Measurements from ENCODE around the gene EVL. TPM values are rescaled to one million over a fixed set of nuclear protein-coding genes. Genes with fewer than 3 reads are reported as not detected.

Gene EVL
- total RNA-seq, 1 donor from 2014 or later, result 98.9 TPM

GRCh38 chr14:100076606-100077005 lies 11.4 kb downstream of the EVL start:
- Mint-ChIP-seq H3K9me3 (ENCODE audit: low read depth) (no peaks in the 10 kb centered on the region), H3K4me1 (ENCODE audit: low read depth) (peaks cover 80% of the 10 kb centered on the region), H3K27ac (ENCODE audit: unreplicated experiment) (no peak overlapping the region), H3K4me3 (ENCODE audit: unreplicated experiment) (no peak overlapping the region), H3K36me3 (ENCODE audit: low read depth) (no peaks in the 10 kb centered on the region), H3K27me3 (ENCODE audit: low read depth) (no peaks in the 10 kb centered on the region)
- DNase-seq (ENCODE audit: low spot score), result no peak
- TF ChIP-seq, protein P1, sequence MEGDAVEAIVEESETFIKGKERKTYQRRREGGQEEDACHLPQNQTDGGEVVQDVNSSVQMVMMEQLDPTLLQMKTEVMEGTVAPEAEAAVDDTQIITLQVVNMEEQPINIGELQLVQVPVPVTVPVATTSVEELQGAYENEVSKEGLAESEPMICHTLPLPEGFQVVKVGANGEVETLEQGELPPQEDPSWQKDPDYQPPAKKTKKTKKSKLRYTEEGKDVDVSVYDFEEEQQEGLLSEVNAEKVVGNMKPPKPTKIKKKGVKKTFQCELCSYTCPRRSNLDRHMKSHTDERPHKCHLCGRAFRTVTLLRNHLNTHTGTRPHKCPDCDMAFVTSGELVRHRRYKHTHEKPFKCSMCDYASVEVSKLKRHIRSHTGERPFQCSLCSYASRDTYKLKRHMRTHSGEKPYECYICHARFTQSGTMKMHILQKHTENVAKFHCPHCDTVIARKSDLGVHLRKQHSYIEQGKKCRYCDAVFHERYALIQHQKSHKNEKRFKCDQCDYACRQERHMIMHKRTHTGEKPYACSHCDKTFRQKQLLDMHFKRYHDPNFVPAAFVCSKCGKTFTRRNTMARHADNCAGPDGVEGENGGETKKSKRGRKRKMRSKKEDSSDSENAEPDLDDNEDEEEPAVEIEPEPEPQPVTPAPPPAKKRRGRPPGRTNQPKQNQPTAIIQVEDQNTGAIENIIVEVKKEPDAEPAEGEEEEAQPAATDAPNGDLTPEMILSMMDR (IDR thresholded peaks at IDR 0.05), result no peak

DNA sequence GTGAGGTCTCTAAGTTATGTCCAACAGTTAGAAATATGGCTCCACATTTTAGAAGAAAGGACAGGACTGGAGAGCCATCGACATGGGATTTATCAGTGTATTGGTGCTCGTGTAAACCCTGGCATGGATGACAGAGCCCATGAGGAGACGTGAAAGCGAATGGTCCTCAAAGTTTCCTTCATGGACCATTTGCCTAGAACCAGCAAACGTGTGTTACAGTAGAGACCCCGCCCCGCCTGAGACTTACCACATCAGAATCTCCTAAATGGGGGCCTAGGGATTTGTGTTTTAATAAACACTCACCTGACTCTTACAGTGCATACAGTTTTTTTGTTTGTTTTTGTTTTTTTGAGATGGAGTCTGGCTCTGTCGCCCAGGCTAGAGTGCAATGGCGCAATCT lies 12.2 kb downstream of the EVL start:
- Mint-ChIP-seq H3K27me3 (ENCODE audit: low read depth) (no peaks in the 10 kb centered on the region), H3K27ac (ENCODE audit: unreplicated experiment) (no peak overlapping the region), H3K9me3 (ENCODE audit: low read depth) (no peaks in the 10 kb centered on the region), H3K36me3 (ENCODE audit: low read depth) (no peaks in the 10 kb centered on the region), H3K4me1 (ENCODE audit: low read depth) (peaks cover 86% of the 10 kb centered on the region), H3K4me3 (ENCODE audit: unreplicated experiment) (no peak overlapping the region)
- no peak for DNase-seq (ENCODE audit: low spot score)
- TF ChIP-seq, protein P1 (IDR thresholded peaks at IDR 0.05), result no peak

DNA sequence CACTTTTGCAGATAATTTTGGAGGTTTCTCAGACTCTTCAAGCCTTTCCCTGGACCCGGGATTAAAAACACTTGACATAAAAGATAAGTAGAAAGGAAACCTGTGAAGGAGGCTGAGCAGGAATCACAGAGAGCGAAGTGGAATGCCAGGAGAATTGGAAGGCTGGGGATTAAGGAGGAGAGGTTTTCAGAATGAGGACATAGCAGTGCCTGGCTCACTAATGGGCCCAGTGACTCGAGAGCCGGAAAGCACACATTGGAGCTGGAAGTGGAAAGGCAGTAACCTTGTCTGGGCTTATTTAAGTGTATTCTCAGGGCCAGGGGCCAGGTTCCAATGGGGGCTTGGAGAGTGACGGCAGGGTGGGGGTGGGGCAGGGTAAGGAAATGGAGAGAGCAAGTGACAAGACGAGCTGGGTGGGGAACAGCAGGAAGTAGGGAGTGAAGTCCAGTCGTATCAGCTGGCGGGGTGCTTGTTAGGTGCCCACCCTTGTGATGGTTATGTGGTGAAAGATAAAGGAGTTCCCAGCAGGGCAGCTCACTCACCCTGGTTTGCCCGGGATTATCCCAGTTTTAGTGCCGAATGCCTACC lies 13.1 kb downstream of the EVL start:
- no peak overlapping the region for H3K4me3 Mint-ChIP-seq (ENCODE audit: unreplicated experiment)
- H3K4me1 Mint-ChIP-seq (ENCODE audit: low read depth), result peaks cover 78% of the 10 kb centered on the region
- DNase-seq (ENCODE audit: low spot score), result no peak
- H3K36me3 Mint-ChIP-seq (ENCODE audit: low read depth), result no peaks in the 10 kb centered on the region
- TF ChIP-seq, protein P1 (IDR thresholded peaks at IDR 0.05), result no peak
- H3K27me3 Mint-ChIP-seq (ENCODE audit: low read depth), result no peaks in the 10 kb centered on the region
- peak overlapping the region; percentile 94 for H3K27ac Mint-ChIP-seq (ENCODE audit: unreplicated experiment)
- no peaks in the 10 kb centered on the region for H3K9me3 Mint-ChIP-seq (ENCODE audit: low read depth)

- no peaks in the 10 kb centered on the region for H3K36me3 Mint-ChIP-seq (ENCODE audit: low read depth)
- peak overlapping the region; percentile 23 for H3K4me3 Mint-ChIP-seq (ENCODE audit: unreplicated experiment)
- no peaks in the 10 kb centered on the region for H3K9me3 Mint-ChIP-seq (ENCODE audit: low read depth)
- no peaks in the 10 kb centered on the region for H3K27me3 Mint-ChIP-seq (ENCODE audit: low read depth)
- peaks cover 76% of the 10 kb centered on the region for H3K4me1 Mint-ChIP-seq (ENCODE audit: low read depth)
- H3K27ac Mint-ChIP-seq (ENCODE audit: unreplicated experiment), result peak overlapping the region; percentile 94
- TF ChIP-seq, protein P1 (IDR thresholded peaks at IDR 0.05), result peak; percentile 66
- no peak for DNase-seq (ENCODE audit: low spot score)
Observed at GRCh38 chr14:100078997-100079725, 13.9 kb downstream of the EVL start.

- Mint-ChIP-seq H3K4me1 (ENCODE audit: low read depth) (peaks cover 76% of the 10 kb centered on the region), H3K9me3 (ENCODE audit: low read depth) (no peaks in the 10 kb centered on the region), H3K27me3 (ENCODE audit: low read depth) (no peaks in the 10 kb centered on the region), H3K27ac (ENCODE audit: unreplicated experiment) (peak overlapping the region; percentile 94), H3K36me3 (ENCODE audit: low read depth) (no peaks in the 10 kb centered on the region), H3K4me3 (ENCODE audit: unreplicated experiment) (peak overlapping the region; percentile 18)
- DNase-seq (ENCODE audit: low spot score), result no peak
- TF ChIP-seq, protein P1 (IDR thresholded peaks at IDR 0.05), result no peak
Observed at GRCh38 chr14:100079726-100080005, 14.4 kb downstream of the EVL start.

Data from chondrocyte (in vitro differentiated cells).